Calu3 (cell line): ENCODE data around the gene GFY. TPM values are rescaled to one million over a fixed set of nuclear protein-coding genes. Genes with fewer than 3 reads are reported as not detected.
"Not testable (repeated sequence)": the region's sequence is repeated elsewhere in the genome, so short reads cannot be mapped to it uniquely, and the experiment has no call there.

Experiments
- BruUV-seq: library from RNA; stranded (reverse); fragments of 400-500 nt; replicated peaks from 2 replicates; lab custom pipeline; 2021; lab: Mats Ljungman, UMichigan
- CTCF ChIA-PET: fragments of 300-600 bp; sonication (Branson Sonifier 250); formaldehyde crosslinking; loops from one replicate; lab custom pipeline; 2022; ENCODE audit warnings: antibody characterized with exemption; lab: Charles Lee
- DNase-seq: peaks from one replicate; pipeline ENCODE4 v3.0.0; 2022
- H3K27ac Mint-ChIP-seq: one replicate; pipeline ENCODE4 v1.8.0; 2022; ENCODE audit warnings: mixed read lengths; ENCODE audit not compliant: unreplicated experiment
- H3K27me3 Mint-ChIP-seq: one replicate; pipeline ENCODE4 v1.8.0; 2022; ENCODE audit warnings: mixed read lengths; ENCODE audit not compliant: unreplicated experiment
- H3K36me3 Mint-ChIP-seq: one replicate; pipeline ENCODE4 v1.8.0; 2022; ENCODE audit warnings: mild to moderate bottlenecking, moderate library complexity, mixed read lengths; ENCODE audit not compliant: insufficient read depth, unreplicated experiment
- H3K4me1 Mint-ChIP-seq: one replicate; pipeline ENCODE4 v1.8.0; 2022; ENCODE audit warnings: mild to moderate bottlenecking, low read depth, mixed read lengths; ENCODE audit not compliant: unreplicated experiment
- H3K4me3 Mint-ChIP-seq: one replicate; pipeline ENCODE4 v1.8.0; 2022; ENCODE audit warnings: mild to moderate bottlenecking, low read depth, moderate library complexity, mixed read lengths; ENCODE audit not compliant: unreplicated experiment
- H3K9me3 Mint-ChIP-seq: one replicate; pipeline ENCODE4 v1.8.0; 2022; ENCODE audit warnings: low read depth, mixed read lengths; ENCODE audit not compliant: unreplicated experiment
- CTCF ChIP-seq: fragments of 200-600 bp; IDR thresholded peaks from one replicate; pipeline ENCODE4 v1.8.0; 2022; ENCODE audit warnings: antibody characterized with exemption; ENCODE audit not compliant: unreplicated experiment
- intact Hi-C: fragments of 100-400 bp; cut with micrococcal nuclease; formaldehyde crosslinking; loops from one replicate; pipeline ENCODE4 v1.10.0; 2022; ENCODE audit not compliant: unreplicated experiment
- total RNA-seq: library from RNA; stranded (reverse); gene quantifications from 2 replicates; pipeline ENCODE4 v1.2.3, GENCODE V29; 2022

The GFY gene
- total RNA-seq, 1 experiment from 2014 or later = not detected

GRCh38 chr19:49456326-49456725, 31.1 kb downstream of the GFY start:
- Mint-ChIP-seq H3K4me1 (no peaks in the 10 kb centered on the region), H3K27ac (no peak overlapping the region), H3K36me3 (peaks cover 28% of the 10 kb centered on the region), H3K4me3 (no peak overlapping the region), H3K9me3 (no peaks in the 10 kb centered on the region), H3K27me3 (no peaks in the 10 kb centered on the region)
- DNase-seq = no peak
- CTCF ChIA-PET = no interaction called here
- no peak for TF ChIP-seq CTCF
- intact Hi-C loops = no loop called here
- BruUV-seq = no TSS peak

GRCh38 chr19:49458567-49458903, 33.3 kb downstream of the GFY start:
- no peaks in the 10 kb centered on the region for H3K27me3 Mint-ChIP-seq
- CTCF ChIA-PET = no interaction called here
- intact Hi-C loops = no loop called here
- H3K9me3 Mint-ChIP-seq = no peaks in the 10 kb centered on the region
- no peak overlapping the region for H3K27ac Mint-ChIP-seq
- peaks cover 8% of the 10 kb centered on the region for H3K36me3 Mint-ChIP-seq
- TF ChIP-seq CTCF = no peak
- no peak overlapping the region for H3K4me3 Mint-ChIP-seq
- DNase-seq = no peak
- BruUV-seq = no TSS peak
- no peaks in the 10 kb centered on the region for H3K4me1 Mint-ChIP-seq

GRCh38 chr19:49459388-49459787, 34.2 kb downstream of the GFY start:
- no TSS peak for BruUV-seq
- CTCF ChIA-PET = no interaction called here

GRCh38 chr19:49461130-49461529, 35.9 kb downstream of the GFY start:
- H3K4me3 Mint-ChIP-seq, H3K27me3 Mint-ChIP-seq, CTCF ChIA-PET, BruUV-seq, H3K36me3 Mint-ChIP-seq, H3K4me1 Mint-ChIP-seq, intact Hi-C loops, H3K9me3 Mint-ChIP-seq, DNase-seq, H3K27ac Mint-ChIP-seq: not testable (repeated sequence)

More at GRCh38 chr19:49459388-49459787, 34.2 kb downstream of the GFY start:
- no peak for TF ChIP-seq CTCF
- Mint-ChIP-seq H3K36me3 (no peaks in the 10 kb centered on the region), H3K27ac (no peak overlapping the region), H3K4me3 (no peak overlapping the region), H3K27me3 (no peaks in the 10 kb centered on the region), H3K9me3 (no peaks in the 10 kb centered on the region), H3K4me1 (no peaks in the 10 kb centered on the region)
- no peak for DNase-seq
- intact Hi-C loops = no loop called here

GRCh38 chr19:49461656-49462055, 36.5 kb downstream of the GFY start:
- Mint-ChIP-seq H3K4me3 (no peak overlapping the region), H3K9me3 (no peaks in the 10 kb centered on the region), H3K27ac (no peak overlapping the region), H3K27me3 (no peaks in the 10 kb centered on the region), H3K36me3 (peaks cover 5% of the 10 kb centered on the region), H3K4me1 (no peaks in the 10 kb centered on the region)
- intact Hi-C loops = no loop called here
- TF ChIP-seq CTCF = no peak
- BruUV-seq = no TSS peak
- DNase-seq = no peak
- CTCF ChIA-PET = no interaction called here
